ENCODE measurements around the gene ROR2.

DNA sequence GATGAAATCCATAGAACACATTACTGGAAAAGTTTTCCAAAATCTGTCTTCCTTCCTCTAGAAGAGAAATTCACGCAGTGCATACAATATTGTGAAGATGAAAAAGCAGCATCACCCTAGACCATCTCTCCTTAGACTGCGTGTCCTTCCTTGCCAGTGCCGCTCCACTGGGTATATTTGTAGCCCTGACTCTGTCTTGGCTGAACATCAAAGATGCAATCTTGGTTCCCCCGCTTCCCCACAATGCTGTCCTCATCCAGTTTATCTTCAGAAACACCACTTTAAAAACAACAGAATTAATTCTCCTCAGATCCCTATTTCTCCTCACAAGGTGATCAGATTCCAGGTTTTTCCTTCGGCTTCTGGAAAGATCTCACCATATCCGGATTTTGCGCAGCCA is 53.9 kb downstream of the ROR2 start:
- TF ChIP-seq YY1 (IDR thresholded peaks at IDR 0.05; ENCODE audit: low read depth, low read length) (no peak), SP2 (IDR thresholded peaks at IDR 0.05; ENCODE audit: low read length) (no peak), RAD21 (IDR thresholded peaks at IDR 0.05 in 1 of 2, conservative IDR thresholded peaks at IDR 0.05 in 1 of 2; ENCODE audit: low read depth in 2 of 2, low read length in 2 of 2) (no peak), TAF1 (IDR thresholded peaks at IDR 0.05; ENCODE audit: low read depth, low read length) (no peak), JUND (IDR thresholded peaks at IDR 0.05; ENCODE audit: low read length) (no peak)
- TF ChIP-seq, protein P1, sequence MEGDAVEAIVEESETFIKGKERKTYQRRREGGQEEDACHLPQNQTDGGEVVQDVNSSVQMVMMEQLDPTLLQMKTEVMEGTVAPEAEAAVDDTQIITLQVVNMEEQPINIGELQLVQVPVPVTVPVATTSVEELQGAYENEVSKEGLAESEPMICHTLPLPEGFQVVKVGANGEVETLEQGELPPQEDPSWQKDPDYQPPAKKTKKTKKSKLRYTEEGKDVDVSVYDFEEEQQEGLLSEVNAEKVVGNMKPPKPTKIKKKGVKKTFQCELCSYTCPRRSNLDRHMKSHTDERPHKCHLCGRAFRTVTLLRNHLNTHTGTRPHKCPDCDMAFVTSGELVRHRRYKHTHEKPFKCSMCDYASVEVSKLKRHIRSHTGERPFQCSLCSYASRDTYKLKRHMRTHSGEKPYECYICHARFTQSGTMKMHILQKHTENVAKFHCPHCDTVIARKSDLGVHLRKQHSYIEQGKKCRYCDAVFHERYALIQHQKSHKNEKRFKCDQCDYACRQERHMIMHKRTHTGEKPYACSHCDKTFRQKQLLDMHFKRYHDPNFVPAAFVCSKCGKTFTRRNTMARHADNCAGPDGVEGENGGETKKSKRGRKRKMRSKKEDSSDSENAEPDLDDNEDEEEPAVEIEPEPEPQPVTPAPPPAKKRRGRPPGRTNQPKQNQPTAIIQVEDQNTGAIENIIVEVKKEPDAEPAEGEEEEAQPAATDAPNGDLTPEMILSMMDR (IDR thresholded peaks at IDR 0.05; ENCODE audit: control extremely low read depth in 1 of 3, insufficient read depth in 1 of 3, low read depth in 1 of 3, low read length in 3 of 3) = no peak

Measured in H1 (cell line).